Suprapubic skin (tissue), 4 donors: ENCODE results near the gene CHEK1.

Experiments
- EP300 ChIP-seq: sonication (generic); formaldehyde crosslinking; IDR thresholded peaks from one replicate; pipeline ENCODE4 v1.6.1; 2017; ENCODE audit warnings: antibody characterized with exemption
- POLR2AphosphoS5 ChIP-seq, 3 donors: sonication (generic); formaldehyde crosslinking; IDR thresholded peaks; one replicate each; pipeline ENCODE4 v1.6.1; 2017; ENCODE audit warnings: antibody characterized with exemption in 3 of 3
- TF ChIP-seq, protein P1 (sequence below), 2 donors: fragments of 200-600 bp in 1 of 2; fragments of 450-650 bp in 1 of 2; sonication (generic) in 1 of 2; IDR thresholded peaks; one replicate each; pipeline ENCODE4 v1.5.1; 2016 to 2019; ENCODE audit warnings: antibody characterized with exemption in 2 of 2, mild to moderate bottlenecking in 1 of 2, moderate library complexity in 1 of 2

DNA sequence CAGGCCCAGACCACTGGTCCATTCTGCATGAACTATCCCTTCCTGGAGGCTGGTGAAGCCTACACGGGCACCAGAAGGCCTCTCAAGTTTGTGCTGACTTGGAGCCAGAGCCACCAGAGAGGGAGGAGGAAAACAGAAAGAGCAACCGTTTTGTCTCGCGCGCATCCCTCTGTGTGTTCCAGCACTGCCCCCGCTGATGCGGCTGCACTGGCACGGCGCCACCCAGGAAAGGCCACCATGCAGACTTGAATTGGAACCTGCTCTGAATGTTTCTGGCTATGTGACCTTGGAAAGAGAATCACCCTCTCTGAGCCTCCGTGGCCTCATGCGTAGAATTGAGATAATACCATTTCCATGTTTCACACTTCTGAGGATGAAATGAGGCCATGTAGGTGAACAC is 63.1 kb downstream of the CHEK1 start:
- TF ChIP-seq, protein P1, sequence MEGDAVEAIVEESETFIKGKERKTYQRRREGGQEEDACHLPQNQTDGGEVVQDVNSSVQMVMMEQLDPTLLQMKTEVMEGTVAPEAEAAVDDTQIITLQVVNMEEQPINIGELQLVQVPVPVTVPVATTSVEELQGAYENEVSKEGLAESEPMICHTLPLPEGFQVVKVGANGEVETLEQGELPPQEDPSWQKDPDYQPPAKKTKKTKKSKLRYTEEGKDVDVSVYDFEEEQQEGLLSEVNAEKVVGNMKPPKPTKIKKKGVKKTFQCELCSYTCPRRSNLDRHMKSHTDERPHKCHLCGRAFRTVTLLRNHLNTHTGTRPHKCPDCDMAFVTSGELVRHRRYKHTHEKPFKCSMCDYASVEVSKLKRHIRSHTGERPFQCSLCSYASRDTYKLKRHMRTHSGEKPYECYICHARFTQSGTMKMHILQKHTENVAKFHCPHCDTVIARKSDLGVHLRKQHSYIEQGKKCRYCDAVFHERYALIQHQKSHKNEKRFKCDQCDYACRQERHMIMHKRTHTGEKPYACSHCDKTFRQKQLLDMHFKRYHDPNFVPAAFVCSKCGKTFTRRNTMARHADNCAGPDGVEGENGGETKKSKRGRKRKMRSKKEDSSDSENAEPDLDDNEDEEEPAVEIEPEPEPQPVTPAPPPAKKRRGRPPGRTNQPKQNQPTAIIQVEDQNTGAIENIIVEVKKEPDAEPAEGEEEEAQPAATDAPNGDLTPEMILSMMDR (IDR thresholded peaks at IDR 0.05): no peak
- no peak for TF ChIP-seq POLR2AphosphoS5 (IDR thresholded peaks at IDR 0.05)
- TF ChIP-seq EP300: no peak
